GM21447 (cell line): ENCODE data around the gene ABCB6.
"Not testable (repeated sequence)": the region's sequence is repeated elsewhere in the genome, so short reads cannot be mapped to it uniquely, and the experiment has no call there.

Experiments used
- ATAC-seq: cut with Tn5 transposase; IDR thresholded peaks from one replicate; pipeline ENCODE4 v1.9.1; 2021; ENCODE audit not compliant: unreplicated experiment

Gene ABCB6

DNA sequence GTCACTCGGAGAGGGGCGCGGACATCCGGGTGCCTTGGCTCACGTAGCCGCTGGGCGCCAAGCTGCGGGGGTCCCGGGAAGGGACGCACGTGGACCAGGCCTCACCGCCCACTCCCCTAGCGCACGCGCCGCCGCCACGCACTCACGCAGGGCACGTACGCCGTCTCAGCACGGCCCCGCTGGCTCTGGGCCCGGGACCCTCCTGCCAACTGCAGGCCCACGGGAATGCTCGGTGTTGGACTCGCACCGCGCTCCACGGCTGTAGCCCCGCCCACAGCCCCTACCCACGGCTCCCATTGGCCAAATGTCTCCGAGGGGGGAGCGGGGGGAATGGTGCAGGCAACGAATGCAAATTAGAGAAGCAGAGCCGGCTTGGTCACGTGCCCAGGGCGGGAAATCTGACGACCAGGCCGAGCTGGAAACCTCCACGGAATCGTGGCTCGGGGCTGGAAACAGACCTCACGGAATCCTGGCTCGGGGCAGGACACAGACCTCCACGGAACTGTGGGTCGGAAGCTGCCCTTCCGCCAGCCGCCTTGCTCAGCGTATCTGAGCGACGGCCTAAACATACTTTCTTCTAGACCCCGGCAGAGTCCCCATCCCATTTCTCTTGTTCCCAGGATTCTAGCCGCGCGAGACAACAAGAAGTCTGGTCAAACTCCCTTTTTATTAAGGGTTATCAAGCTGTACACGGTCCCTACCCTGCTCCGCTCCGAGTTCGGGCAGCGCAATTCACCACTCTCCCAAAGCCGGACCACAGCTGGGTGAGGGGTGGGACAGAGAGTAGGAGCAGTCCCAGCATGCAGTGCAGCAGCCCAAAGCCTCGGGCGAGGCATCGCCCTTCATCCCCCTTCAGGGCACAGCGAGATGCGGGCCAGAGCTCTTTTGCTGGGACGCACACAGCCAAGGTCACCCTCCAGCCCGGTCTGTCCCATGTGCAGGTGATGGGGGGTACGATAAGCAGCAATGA lies at the start of gene ABCB6:
Gene ABCB6 (minus strand): TSS at position 227 of the 970 bp plus-strand sequence. CDS start 285 bp downstream, outside the sequence.
- peak; percentile 84 for ATAC-seq

DNA sequence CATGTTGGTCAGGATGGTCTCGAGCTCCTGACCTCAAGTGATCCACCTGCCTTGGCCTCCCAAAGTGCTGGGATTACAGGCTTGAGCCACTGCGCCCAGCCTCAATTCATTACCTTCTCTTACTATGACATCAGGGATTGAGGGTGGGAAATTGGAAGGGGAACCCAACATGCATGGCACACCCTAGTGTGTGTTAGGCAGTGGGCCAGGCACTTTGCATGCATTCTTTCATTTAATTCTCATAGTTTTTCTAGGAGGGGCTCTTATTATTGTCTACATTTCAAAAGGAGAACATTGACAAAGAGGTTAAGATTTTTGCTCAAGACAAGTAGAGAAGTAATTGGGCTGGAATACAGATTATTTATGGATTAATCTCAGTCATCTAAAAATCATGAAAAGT lies 49.5 kb upstream of the ABCB6 start:
- ATAC-seq = no peak

DNA sequence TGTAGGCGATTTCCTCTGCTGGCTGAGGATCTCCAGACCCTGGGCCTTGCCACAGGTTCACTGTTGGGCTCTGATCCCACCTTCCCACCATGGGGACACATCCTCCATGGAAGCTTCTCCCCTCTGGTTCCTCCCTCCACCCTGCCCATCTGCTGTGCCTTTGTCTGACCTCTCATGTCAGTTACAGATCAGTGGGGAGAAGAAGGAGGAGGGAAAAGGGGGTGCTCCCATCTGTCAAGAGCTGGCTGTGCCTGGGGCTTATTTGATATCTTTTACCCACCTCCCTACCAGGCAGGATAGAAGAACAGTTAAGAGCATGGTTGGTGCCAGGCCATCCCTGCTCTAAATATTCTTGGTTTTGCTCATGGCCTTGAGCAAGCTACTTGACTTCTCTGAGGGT lies 48.1 kb upstream of the ABCB6 start:
- ATAC-seq = no peak

DNA sequence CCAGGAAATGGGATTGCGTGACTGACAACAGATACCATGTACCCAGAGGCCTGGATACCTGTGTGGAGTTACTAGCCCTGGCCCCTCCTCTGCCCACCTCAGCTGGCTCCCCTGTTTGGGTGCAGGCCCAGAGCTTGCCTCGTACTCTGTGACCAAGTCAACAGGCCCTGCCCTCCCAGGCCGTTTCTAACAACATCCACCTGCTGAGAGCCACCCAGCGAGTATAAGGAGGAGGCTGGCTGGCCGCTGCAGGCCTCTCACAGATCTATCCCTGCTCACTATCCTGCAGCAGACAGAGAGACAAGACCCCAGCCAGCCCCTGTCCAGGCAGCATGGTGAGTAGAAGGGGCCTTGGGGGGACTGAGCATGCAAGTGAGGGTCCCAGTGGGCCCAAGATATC lies 47.5 kb upstream of the ABCB6 start:
- ATAC-seq = no peak

DNA sequence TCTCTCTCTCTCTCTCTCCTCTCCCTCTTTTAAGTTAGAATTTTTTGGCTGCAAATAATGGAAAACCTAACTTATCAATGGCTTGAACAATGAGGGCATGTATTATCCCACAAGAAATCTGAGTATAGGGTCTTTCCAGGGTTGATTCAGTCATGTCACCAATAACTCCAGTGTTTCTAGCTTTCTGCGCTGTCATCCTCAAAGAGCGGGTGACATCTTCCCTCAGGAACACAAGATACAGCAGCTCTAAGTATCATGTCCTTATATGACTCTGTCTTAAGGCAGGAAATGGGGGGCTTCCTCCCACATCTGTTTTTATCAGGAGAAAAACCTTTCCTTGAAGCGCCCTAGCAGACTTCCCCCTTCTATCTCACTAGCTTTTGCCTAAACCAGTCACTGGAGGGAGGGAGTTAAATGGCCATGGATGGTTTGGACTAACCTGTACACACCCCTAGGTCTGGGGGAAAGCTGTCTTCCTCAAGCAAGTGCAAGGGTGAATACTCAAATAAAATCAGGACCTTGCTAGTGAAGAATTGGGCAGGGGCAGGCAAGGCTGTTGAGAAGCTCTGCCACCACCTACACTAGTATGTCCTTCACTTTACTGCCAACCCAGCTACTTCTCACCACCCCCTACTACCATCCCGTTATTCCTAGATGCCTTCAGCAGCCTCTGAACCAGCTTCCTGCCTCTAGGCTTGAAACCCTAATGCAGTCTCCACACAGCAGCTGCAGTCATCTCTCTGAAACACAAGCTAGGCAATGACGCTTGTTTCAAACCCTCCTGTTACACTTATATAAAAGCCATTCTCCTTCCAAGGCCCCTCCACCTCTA lies 42.5 kb upstream of the ABCB6 start:
- no peak for ATAC-seq

DNA sequence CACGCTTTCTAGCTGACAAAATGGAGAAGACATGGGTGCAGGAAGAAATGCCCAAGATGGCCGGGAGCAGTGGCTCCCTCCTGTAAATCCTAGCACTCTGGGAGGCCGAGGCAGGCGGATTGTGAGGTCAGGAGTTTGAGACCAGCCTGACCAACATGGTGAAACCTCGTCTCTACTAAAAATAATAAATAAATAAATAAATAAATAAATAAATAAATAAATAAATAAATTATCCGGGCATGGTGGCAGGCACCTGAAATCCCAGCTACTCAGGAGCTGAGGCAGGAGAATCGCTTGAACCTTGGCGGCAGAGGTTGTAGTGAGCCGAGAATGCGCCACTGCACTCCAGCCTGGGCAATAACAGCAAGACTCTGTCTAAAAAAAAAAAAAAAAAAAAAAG lies 40.2 kb upstream of the ABCB6 start:
- not testable (repeated sequence) for ATAC-seq

DNA sequence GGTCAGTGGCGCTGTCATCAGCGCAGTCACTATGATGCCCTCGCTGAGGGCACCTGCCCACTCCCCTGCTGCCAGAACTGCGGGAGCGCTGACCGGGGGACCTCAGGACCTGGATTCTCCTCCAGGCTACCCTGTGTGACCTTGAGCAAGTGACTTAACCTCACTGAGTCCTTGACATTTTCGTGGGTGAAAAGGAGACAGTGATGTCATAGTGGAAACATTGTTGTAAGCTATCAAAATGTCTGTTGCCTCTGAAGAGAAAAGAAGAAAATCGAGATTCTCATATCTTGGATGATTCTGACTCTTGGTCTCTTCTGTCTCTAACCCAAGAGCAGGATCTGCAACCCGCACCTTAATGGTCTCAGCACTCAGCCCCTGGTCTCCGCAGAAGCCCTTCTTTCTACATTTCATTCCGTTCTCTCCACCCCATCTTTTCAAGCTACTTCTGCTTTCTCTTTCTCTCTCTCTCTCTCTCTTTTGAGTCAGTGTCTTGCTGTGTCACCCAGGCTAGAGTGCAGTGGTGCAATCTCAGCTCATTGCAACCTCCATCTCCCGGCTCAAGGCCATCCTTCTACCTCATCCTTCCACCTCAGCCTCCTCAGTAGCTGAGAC lies 35.9 kb upstream of the ABCB6 start:
- peak; percentile 25 for ATAC-seq

DNA sequence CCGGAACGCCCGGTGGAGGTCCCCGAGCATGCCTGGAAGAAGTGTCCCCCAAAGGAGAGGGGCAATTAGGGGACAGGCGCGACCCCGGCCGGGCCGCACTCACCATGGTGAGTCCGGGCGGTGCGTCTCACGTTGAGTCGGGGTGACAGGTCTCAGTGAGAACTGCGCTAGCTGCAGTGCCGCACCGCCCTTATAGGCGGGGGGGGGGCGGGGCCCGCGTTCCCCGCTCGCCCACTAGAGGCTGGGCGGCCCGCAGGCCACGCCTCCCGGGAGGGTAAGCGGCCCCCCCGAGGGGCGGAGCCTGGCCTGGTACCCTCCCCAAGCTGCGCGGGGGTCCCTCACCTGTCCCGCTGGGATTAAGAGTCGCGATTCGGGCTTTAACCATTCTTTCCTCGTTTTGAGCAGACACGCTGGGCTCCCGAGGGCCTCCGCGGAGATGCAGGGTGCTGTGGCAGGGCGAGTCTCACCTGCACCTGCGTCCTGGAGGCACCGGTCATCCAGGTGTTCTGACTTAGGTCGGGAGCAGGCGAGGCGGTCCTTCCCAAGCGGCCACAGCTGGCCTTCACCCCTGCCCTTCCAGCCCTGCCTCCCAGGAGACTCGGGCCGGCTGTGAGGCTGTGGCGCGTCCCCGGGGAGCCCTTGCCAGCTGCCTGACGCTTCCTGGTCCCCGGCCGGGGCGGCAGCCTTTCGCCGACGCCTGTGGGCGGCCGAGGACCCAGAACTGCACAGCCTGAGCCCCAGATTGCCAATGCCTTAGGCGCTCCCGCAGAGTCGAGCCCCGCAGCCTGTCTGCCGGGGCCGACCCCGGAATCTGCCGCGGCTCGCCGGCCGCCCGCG lies 35.2 kb upstream of the ABCB6 start, which contains the start of gene TUBA4A:
Gene TUBA4A (minus strand): TSS at position 166 of the 837 bp plus-strand sequence. CDS start 60 bp downstream, at position 106.
- ATAC-seq = peak; percentile 42

DNA sequence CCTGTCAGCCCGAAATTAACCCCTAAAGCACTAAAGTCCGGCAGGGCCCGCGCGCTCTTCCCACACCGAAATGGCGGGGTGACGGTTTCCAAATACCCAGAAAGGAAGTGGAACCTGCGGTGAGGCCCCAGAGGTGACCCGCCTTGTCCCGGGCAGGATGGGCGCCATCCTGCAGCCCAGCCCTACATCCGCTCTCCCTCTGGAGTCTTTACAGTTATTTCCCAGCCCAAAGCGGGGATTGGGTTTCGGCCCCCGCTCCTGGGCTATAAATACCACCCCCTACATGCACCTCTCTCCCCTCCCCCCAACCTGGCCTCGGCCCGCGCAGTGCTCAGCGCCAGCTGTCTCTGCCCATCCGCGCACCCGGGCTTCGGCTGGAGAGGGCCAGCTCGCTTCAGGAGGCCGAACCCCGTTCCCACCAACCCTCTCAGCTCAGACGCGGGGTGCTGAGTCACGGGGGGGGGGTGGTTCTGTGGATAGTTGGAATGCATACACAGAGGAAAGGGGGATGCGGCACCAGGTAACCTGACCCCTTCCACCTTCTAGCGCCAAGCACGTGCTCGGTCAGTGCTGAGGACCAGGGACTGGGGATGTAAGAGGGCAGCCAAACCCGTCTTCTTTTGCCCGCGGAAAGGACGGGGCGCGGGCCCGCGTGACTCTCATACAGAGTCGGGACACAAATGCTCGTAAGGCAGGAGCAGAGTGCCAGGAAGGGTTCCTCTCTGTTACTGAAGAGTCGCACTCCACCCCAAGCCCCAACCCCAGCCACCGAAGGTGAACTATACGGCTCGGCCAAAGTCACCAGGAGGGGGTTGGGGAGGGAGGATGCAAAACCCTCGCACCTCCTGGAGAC lies 34.4 kb upstream of the ABCB6 start, which contains the start of gene TUBA4B:
Gene TUBA4B (plus strand): TSS at position 344 of the 853 bp plus-strand sequence. CDS start 165 bp downstream, at position 509.
- peak; percentile 1 for ATAC-seq

DNA sequence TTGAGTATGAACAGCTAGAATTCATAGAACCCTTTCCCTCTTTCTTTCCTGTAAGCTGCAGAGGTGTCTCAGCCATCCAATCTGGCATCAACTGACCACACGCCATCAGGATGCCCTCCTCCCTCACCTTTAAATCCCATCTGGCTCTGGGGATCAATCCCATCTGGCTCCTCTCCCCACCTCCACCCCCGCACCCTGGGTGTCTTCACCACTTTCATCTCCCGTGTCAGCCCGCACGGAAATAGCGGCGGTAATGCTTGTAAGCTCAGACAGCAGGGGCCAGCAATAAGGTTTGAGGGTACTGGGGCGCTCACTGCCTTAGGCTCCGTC lies 33.8 kb upstream of the ABCB6 start:
- no peak for ATAC-seq

DNA sequence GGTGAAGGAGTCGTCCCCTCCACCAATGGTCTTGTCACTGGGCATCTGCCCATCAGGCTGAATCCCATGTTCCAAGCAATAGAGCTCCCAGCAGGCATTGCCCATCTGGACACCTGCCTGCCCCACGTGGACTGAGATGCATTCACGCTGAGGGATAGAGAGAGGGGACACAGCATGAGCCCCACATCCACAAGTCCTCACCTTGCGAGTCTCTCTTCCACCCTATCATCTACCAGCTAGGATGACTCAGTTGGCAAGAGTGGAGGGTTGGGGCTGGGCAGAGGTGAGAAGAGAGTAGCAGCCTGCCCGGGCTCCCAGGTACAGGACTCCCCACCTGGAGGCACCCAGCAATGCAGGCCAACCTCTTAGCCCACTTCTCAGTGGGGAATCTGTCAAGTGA lies 33.3 kb upstream of the ABCB6 start:
- ATAC-seq = no peak

DNA sequence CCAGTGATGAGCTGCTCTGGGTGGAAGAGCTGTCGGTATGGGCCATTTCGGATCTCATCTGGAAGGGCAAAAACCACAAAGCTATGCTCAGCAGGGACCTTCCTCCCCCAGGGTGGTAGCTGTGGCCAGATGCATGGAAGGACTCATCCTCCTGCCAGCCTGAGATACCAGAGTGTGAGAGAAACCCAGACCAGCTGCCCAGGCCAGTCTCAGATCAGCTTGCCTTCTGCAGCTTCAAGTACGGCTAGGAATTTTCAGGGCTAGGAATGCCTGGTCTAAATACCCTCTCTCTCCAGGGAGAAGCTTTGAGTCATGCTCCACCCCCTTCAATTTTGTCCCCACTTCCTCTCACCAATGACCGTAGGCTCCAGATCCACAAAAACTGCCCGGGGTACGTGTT lies 32.9 kb upstream of the ABCB6 start:
- ATAC-seq = no peak

DNA sequence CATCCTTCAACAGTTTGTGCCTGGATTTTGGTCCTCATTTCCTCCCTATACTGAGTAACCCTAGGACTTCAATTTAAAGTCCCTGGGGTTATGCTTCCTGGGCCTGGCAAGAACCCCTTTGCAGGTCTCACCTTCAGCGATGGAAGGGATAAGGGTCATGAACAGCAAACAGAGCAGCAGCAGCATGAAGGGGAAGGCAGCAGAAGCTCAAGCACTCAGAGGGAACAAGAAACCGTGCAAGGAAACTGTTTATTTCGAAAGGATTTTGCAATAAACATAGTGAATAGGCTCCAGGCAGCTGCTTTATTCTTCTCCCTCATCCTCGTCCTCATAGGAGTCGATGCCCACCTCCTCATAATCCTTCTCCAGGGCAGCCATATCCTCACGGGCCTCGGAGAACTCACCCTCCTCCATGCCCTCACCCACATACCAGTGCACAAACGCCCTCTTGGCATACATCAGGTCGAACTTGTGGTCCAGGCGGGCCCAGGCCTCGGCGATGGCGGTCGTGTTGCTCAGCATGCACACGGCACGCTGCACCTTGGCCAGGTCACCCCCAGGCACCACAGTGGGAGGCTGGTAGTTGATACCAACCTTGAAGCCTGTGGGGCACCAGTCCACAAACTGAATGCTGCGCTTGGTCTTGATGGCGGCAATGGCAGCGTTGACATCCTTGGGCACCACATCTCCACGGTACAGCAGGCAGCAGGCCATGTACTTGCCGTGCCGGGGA lies 31.5 kb upstream of the ABCB6 start:
- no peak for ATAC-seq

DNA sequence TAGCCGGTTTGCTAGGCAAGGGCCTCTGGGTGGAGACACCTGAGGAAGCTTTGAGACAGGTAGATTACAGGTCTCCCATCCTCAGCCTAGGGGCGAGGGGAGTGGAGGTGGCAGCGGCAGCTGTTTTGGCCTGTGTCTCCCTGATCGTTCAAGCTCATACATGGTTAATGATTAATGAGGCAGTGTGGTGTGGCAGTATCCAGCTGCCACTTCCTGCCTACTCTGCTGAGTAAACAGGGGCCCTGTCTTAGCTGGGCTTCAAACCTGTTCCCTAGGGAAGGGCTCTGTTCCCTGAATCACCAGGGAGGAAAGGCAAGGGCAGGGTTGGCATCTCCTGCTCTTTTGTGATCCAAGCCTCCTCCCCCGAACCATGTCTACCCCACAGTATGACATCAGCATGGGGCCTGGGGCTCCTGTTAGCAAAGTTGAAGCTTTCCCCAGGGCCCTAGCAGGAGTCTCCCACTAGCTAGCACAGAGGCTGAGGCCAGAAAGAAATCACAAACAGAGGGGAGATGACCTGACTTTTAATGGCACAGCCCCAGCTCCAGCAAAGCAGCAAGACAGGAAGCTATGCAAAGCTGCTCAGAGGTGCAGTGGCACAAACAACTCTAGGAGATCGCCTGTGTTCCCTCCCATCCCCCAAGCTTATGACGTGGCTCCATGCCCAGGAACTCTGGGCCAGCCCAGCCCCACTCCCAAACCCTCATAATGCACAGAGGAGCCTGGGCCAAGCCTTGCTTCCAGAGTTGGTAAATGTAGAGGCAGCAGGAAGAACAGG lies 30.6 kb upstream of the ABCB6 start:
- ATAC-seq = peak; percentile 45

DNA sequence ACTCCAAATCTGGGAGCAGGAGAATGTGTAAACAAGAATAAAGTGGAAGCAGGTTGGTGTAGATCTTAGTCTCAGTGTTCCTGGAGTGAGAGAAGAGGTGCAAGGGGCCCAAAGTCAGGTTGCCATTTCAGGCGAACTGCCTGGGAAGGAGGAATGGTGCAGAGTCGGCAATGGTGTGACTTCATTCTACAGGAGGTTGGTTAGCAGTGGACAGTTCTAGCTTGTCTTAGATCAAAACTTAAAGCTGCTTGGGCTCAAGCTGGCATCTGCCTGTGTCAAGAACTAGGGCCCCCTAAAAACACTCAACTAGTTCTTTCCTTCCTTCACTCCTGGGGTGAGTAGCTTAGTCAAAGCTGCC lies 30.1 kb upstream of the ABCB6 start:
- no peak for ATAC-seq

DNA sequence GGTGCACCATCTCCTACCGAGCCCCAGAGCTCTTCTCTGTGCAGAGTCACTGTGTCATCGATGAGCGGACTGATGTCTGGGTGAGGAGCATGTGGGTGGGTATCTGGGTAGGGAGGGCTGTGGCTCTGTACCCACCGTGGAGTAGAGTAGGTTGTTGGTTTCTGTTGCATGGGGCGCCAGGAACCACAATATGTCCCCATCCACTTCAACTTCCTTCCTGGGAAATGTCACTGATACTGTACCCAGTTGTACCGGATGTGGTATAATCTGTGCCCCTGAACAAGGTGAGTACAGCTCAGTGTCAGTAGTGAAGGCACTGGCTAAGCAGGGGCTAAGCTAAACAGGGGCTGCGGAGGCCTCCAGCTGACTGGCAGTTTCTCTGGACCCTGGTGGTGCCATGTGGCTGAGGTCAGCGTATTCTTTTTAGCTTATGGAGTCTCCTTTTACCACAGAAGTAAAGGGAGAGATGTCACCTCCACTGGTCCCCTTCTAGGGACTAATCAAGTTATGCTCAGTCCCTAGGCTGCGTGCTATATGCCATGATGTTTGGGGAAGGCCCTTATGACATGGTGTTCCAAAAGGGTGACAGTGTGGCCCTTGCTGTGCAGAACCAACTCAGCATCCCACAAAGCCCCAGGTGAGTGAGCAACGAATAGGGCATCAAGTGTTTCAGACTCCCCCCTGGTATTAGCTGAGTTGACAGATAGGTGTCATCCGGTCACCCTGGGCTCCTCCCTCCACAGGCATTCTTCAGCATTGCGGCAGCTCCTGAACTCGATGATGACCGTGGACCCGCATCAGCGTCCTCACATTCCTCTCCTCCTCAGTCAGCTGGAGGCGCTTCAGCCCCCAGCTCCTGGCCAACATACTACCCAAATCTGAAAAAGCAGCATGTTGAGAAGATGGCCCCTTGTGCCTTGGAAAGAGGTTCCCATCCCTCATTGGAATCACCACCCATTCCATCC lies 29.2 kb upstream of the ABCB6 start:
- no peak for ATAC-seq

DNA sequence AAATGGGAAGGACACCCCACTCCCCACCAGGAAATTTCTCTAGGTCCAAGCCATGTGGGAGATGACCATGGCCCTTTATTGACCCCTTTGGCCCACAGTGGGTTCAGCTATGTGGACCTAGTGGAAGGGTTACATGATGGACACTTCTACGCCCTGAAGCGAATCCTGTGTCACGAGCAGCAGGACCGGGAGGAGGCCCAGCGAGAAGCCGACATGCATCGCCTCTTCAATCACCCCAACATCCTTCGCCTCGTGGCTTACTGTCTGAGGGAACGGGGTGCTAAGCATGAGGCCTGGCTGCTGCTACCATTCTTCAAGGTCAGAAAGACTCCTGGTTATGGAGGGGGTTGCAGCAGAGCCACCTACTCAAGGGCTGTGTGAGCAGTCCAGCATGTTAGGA lies 27.8 kb upstream of the ABCB6 start:
- no peak for ATAC-seq
